ENCODE measurements around the gene MSRB3. TPM values are rescaled to one million over a fixed set of nuclear protein-coding genes. Genes with fewer than 3 reads are reported as not detected.

The MSRB3 gene
- total and polyA plus RNA-seq, 9 donors: 14.9 to 58.8 (median 27.1) TPM

DNA sequence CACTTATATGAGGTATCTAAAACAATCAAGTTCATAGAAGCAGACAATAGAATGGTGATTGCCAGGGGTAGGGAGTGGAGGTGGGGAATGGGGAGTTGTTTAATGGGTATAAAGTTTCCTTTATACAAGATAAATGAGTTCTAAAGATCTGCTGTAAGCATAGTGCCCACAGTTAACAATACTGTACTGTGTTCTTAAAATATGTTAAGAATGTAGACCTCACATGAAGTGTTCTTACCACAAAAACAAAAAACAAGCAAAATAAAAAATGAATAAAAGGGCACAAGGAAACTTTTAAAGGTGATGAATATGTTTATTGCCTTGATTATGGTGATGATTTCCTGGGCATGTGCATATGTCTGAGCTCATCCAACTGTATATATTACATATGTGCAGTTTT is 211.8 kb downstream of the MSRB3 start:
- intact Hi-C loops (cut with DNase I): no loop called here
- Histone ChIP-seq H3K4me1 (ENCODE audit: insufficient read depth) (no peaks in the 10 kb centered on the region), H3K4me3 (no peak overlapping the region), H3K9me3 (no peaks in the 10 kb centered on the region), H3K27me3 (no peaks in the 10 kb centered on the region), H3K36me3 (no peaks in the 10 kb centered on the region), H3K27ac (no peak overlapping the region)
- no peak for DNase-seq
- TF ChIP-seq, protein P1, sequence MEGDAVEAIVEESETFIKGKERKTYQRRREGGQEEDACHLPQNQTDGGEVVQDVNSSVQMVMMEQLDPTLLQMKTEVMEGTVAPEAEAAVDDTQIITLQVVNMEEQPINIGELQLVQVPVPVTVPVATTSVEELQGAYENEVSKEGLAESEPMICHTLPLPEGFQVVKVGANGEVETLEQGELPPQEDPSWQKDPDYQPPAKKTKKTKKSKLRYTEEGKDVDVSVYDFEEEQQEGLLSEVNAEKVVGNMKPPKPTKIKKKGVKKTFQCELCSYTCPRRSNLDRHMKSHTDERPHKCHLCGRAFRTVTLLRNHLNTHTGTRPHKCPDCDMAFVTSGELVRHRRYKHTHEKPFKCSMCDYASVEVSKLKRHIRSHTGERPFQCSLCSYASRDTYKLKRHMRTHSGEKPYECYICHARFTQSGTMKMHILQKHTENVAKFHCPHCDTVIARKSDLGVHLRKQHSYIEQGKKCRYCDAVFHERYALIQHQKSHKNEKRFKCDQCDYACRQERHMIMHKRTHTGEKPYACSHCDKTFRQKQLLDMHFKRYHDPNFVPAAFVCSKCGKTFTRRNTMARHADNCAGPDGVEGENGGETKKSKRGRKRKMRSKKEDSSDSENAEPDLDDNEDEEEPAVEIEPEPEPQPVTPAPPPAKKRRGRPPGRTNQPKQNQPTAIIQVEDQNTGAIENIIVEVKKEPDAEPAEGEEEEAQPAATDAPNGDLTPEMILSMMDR (IDR thresholded peaks at IDR 0.05): no peak
- TF ChIP-seq EP300 (IDR thresholded peaks at IDR 0.05): no peak
- TF ChIP-seq POLR2A (IDR thresholded peaks at IDR 0.05): no peak

DNA sequence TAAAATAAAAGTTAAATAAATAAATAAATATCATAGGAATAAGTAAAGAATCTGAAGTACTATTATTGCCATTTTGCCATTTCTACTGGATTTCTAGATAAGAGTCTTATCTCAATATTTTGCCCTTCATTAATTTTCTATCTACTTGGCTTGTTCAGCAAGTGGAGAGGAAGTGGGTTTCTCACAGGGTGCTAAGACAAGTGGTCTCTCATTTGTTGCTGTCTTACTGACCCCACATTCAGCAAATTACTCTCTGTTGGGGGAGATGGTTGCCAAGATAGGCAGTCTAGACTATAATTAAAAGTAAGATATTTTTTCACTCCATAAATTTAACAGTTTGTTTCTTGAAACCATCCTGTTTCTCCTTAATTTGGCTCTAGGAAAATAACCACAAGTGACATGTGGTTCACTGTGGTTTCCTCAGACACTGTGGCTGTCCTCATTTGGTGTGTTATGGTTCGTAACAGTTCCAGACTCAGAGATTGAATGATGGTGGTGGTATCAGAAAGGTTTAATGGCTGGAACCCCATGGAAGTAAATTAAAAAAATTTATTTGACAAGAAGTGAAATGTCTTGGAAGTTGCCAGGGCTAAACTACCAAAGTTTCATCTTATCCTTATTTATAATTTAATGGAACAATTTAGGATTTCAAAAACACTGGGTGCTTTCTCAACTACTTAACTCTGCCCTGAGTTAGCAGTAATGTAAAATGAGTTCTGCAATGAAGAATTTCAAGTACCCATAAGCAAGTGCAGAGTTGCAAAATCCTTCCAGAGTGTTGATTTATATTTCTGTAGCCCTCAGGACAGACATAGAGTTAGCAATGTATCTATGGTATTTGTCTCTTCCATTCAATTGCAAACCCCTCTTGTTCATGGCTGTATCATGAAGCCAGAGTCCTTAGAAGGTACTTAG is 214.8 kb downstream of the MSRB3 start:
- H3K9me3 ChIP-seq: no peaks in the 10 kb centered on the region
- no peaks in the 10 kb centered on the region for H3K27me3 ChIP-seq
- no peak overlapping the region for H3K4me3 ChIP-seq
- H3K27ac ChIP-seq: no peak overlapping the region
- no peaks in the 10 kb centered on the region for H3K4me1 ChIP-seq (ENCODE audit: insufficient read depth)
- DNase-seq: no peak
- WGBS, 3 donors: 77 to 80% (median 80%) methylated on average over 1 of the region's 1 CpG
- no peaks in the 10 kb centered on the region for H3K36me3 ChIP-seq
- intact Hi-C loops (cut with DNase I): no loop called here
- TF ChIP-seq, protein P1 (IDR thresholded peaks at IDR 0.05): no peak
- no peak for TF ChIP-seq POLR2A (IDR thresholded peaks at IDR 0.05)

DNA sequence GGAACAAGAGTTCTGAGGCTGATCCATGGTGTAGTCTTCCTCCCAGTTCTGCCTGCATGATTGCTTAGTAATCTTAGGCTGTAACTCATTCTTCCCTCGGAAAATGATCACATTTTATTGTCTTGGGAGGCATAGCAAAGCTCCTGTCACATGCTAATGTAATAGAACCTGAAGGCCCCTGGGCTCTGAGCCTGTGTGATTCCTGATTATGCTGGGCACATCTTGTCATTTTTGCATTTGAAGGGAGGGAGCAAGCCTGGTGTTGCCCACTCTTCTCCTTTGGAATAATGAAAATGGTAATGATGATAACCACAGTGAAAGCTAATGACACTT is 215.4 kb downstream of the MSRB3 start:
- Histone ChIP-seq H3K27me3 (no peaks in the 10 kb centered on the region), H3K4me1 (ENCODE audit: insufficient read depth) (no peaks in the 10 kb centered on the region), H3K4me3 (no peak overlapping the region), H3K9me3 (no peaks in the 10 kb centered on the region), H3K36me3 (no peaks in the 10 kb centered on the region), H3K27ac (no peak overlapping the region)
- 81 to 95% (median 82%) methylated on average over 1 of the region's 1 CpG for WGBS, 3 donors
- DNase-seq: no peak
- intact Hi-C loops (cut with DNase I): no loop called here
- TF ChIP-seq EP300 (IDR thresholded peaks at IDR 0.05) (no peak), POLR2A (IDR thresholded peaks at IDR 0.05) (no peak)
- TF ChIP-seq, protein P1 (IDR thresholded peaks at IDR 0.05): no peak

DNA sequence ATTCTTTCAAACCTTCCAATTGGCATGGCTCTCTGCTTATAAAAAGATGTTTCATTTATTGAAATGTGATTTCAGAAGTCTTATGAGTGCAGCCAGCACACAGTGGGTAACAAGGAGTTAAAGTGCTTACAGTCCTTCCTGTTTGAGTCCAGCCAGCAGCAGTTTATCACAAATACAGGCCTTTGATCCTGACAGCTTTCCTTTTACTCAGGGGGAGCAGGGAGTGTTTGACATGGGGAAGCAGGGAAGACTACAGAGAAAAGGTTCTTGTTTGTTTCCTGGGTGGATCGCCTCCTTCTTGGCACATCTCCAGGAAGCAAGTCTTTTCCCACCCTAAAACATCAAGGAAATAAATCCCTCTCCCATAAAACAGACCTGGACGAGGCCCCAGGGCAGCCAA is 216.1 kb downstream of the MSRB3 start:
- Histone ChIP-seq H3K4me1 (ENCODE audit: insufficient read depth) (no peaks in the 10 kb centered on the region), H3K36me3 (no peaks in the 10 kb centered on the region), H3K4me3 (no peak overlapping the region), H3K27me3 (no peaks in the 10 kb centered on the region), H3K9me3 (no peaks in the 10 kb centered on the region), H3K27ac (no peak overlapping the region)
- DNase-seq: no peak
- TF ChIP-seq EP300 (IDR thresholded peaks at IDR 0.05): no peak
- TF ChIP-seq, protein P1 (IDR thresholded peaks at IDR 0.05): no peak
- TF ChIP-seq POLR2A (IDR thresholded peaks at IDR 0.05): no peak
- intact Hi-C loops (cut with DNase I): no loop called here
- WGBS, 3 donors: 31 to 42% (median 37%) methylated on average over 2 of the region's 2 CpGs

All from ovary (tissue), 9 donors.